SH-SY5Y (cell line): Measurements from ENCODE around the gene GUK1.

Experiments
- GATA2 ChIP-seq: IDR thresholded peaks from 2 replicates; pipeline ENCODE4 v1.6.1; 2011; ENCODE audit warnings: mild to moderate bottlenecking, low read depth, low read length
- GATA3 ChIP-seq: IDR thresholded peaks from 2 replicates; pipeline ENCODE4 v1.6.1; 2011; ENCODE audit warnings: low read depth, mild to moderate bottlenecking, low read length, moderate library complexity

GUK1 gene

GRCh38 chr1:228155596-228156514 is 15.8 kb downstream of the GUK1 start:
- no peak for TF ChIP-seq GATA2
- TF ChIP-seq GATA3, result no peak

GRCh38 chr1:228156515-228156881 is 16.4 kb downstream of the GUK1 start:
- no peak for TF ChIP-seq GATA3

GRCh38 chr1:228156941-228157728 is 17.1 kb downstream of the GUK1 start:
- TF ChIP-seq GATA3, result no peak
- no peak for TF ChIP-seq GATA2

GRCh38 chr1:228157729-228158126 is 17.6 kb downstream of the GUK1 start:
- TF ChIP-seq GATA2, result no peak
- TF ChIP-seq GATA3, result no peak

GRCh38 chr1:228158151-228159007 is 18.3 kb downstream of the GUK1 start:
- TF ChIP-seq GATA3 (no peak), GATA2 (no peak)

- no peak for TF ChIP-seq GATA3
- no peak for TF ChIP-seq GATA2
These were observed 19.1 kb downstream of the GUK1 start for GRCh38 chr1:228159008-228159665.

- TF ChIP-seq GATA2 (no peak), GATA3 (no peak)
These were observed 20.2 kb downstream of the GUK1 start for GRCh38 chr1:228160201-228160761.

DNA sequence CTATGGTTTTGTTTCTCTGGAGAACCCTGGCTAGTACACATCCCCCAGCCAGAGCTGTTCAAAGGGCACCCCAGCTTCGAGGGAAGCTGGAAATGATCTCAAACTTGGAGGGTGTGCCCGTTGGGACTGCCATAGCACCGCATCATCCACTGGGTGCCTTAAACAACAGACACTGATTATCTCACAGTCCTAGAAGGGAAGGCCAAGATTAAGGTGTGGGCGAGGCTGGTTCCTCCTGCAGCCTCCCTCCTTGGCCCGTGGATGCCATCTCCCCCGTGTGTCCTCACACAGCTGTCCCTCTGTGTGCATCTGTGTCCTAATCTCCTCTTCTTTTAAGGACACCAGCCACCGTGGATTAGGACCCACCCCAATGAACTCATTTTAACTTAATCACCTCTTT is 21.3 kb downstream of the GUK1 start:
- TF ChIP-seq GATA3, result no peak
- TF ChIP-seq GATA2, result no peak

- no peak for TF ChIP-seq GATA2
- no peak for TF ChIP-seq GATA3
These were observed 21.8 kb downstream of the GUK1 start for GRCh38 chr1:228161866-228162265.

- TF ChIP-seq GATA3, result no peak
- TF ChIP-seq GATA2, result no peak
These were observed 22.4 kb downstream of the GUK1 start for GRCh38 chr1:228162286-228163006.

DNA sequence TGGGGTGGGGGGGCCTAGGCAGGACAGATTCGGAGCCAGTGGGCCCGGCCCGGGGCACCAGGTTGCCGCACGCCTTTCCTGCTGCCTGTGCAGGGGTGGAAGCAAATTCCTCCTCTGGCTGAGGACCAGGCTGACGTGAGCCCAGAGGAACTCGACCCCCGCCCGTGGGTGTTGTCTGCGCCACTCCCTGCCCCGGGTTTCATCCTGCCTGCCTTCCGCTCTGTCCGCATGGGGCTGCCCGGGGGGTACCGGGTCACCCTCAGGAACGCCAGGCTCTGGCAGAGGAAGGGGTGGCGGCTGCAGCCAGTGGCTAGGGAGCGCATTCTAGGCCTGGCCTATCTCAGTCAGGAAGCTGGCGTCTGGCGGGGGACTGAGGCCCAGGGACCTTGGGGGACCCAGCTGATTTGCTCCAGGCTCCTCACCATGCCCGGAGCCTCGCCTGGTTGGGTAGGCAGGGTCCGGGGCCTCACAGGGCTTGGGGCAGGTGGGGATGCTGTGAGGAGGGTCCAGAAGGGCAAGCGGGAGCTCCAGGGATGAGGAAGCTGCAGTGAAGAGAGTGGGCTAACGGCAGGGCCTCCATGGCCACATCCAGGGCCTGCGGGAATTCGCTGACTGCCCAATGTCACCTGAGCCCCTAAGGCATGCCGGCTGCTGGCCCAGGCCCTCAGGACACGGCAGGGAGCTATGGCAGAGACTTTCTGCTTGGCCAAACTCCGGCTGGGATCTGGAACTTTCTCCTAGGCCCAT is 23.1 kb downstream of the GUK1 start:
- TF ChIP-seq GATA3, result no peak
- TF ChIP-seq GATA2, result no peak

DNA sequence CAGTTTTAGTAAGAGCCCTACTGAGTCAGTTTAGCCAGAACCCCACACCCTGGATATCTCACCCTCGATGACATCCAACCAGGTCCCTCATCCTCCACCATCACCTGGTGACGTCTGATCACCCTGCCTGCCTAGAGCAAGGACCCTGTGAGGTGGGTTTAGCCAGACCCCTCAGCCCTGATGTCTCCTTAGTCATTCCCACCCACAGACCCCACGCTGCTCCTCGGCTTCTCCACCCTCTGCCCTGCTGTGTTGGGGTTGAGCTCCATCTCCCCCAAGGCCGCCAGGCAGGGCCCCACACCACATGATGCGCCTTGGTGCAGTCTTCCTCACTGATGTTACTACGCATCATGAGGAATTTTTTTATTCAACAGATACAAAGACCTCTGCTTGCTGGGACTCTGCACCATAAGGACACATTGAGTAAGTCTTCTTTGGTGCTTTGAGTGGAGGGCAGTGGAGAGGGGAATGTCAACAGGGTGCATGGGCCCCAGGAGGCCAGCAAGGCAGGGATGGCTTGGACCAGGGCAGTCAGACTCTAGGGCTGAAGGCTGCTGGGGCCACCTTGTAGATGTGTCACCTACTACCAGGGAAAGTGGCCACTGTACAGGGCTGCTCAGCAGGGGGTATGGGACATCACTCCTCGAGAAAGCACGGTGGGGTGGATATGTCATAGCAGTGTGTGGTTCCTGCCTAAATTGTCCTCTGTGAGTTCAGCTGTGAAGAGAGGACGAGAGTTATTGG is 23.9 kb downstream of the GUK1 start:
- TF ChIP-seq GATA3 (no peak), GATA2 (no peak)
